Measurements from ENCODE around the gene SLC17A3. TPM values are rescaled to one million over a fixed set of nuclear protein-coding genes. Genes with fewer than 3 reads are reported as not detected.

Gene SLC17A3
- total RNA-seq, 1 donor from 2014 or later = 0.34 TPM

DNA sequence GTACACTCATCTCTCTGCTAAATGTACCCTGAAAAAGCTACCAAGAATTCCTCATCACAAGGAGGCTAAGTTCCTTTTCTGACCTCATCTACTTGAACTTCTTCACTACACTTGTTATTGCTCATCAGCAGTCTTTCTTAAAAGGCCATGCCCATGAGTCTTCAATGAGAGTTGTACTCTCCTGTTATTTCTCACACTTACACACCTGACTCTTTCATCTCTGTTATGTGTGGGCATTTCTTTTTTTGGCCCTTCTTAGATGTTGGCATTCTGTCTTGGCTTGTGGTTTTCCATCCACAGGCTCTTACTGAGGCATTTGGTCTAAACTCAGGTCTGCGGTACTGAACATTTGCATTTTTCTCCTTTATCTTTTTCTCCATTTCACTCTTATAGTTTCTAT is 31.5 kb downstream of the SLC17A3 start:
- H3K27me3 Mint-ChIP-seq = no peaks in the 10 kb centered on the region
- peaks cover 1% of the 10 kb centered on the region for H3K36me3 Mint-ChIP-seq (ENCODE audit: insufficient read depth)
- H3K4me1 Mint-ChIP-seq (ENCODE audit: low read depth) = no peaks in the 10 kb centered on the region
- TF ChIP-seq, protein P1, sequence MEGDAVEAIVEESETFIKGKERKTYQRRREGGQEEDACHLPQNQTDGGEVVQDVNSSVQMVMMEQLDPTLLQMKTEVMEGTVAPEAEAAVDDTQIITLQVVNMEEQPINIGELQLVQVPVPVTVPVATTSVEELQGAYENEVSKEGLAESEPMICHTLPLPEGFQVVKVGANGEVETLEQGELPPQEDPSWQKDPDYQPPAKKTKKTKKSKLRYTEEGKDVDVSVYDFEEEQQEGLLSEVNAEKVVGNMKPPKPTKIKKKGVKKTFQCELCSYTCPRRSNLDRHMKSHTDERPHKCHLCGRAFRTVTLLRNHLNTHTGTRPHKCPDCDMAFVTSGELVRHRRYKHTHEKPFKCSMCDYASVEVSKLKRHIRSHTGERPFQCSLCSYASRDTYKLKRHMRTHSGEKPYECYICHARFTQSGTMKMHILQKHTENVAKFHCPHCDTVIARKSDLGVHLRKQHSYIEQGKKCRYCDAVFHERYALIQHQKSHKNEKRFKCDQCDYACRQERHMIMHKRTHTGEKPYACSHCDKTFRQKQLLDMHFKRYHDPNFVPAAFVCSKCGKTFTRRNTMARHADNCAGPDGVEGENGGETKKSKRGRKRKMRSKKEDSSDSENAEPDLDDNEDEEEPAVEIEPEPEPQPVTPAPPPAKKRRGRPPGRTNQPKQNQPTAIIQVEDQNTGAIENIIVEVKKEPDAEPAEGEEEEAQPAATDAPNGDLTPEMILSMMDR (IDR thresholded peaks at IDR 0.05; ENCODE audit: unreplicated experiment) = no peak
- peaks cover 7% of the 10 kb centered on the region for H3K9me3 Mint-ChIP-seq (ENCODE audit: low read depth)
- no peak for DNase-seq (ENCODE audit: low spot score, unreplicated experiment)
- H3K4me3 Mint-ChIP-seq (ENCODE audit: low read depth) = no peak overlapping the region
- no peak overlapping the region for H3K27ac Mint-ChIP-seq

DNA sequence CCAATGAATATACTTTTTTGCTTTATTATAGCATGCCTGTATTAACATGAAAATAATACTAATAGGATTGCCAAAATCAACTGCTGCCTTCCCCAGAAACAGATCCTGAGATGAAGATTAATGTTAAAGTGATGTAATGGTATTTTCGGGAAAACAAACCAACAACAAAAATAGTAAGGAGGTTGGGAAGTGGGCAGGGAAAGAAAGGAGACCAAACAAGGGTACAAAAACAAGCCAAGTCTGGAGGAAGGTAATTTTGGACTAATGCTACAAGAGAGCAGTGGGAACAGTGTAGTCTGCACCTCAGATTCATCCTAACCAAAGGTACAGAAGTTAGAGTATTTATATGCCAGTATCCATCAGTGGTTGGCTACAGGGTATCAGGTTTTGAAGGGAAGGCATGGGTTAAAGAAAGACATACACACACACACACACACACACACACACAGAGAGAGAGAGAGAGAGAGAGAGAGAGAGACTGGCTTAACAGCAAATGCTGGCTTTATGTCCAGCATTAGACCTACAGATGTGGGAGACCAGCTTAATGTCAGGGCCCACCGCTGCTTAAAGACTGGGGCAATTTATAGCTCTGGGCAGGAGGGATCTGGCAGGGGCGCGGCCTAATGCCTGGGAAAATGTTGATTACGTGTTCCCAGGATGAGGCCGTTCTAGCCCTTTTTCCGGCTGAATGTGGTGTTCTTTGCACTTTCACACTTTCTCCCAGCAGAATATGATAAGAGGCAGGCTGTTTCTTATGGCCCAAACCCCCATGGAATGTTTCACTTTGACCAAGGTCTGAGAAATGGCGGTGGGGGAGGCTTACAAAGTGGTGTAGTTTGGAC is 38.4 kb downstream of the SLC17A3 start:
- no peak for DNase-seq (ENCODE audit: low spot score, unreplicated experiment)
- no peak overlapping the region for H3K4me3 Mint-ChIP-seq (ENCODE audit: low read depth)

DNA sequence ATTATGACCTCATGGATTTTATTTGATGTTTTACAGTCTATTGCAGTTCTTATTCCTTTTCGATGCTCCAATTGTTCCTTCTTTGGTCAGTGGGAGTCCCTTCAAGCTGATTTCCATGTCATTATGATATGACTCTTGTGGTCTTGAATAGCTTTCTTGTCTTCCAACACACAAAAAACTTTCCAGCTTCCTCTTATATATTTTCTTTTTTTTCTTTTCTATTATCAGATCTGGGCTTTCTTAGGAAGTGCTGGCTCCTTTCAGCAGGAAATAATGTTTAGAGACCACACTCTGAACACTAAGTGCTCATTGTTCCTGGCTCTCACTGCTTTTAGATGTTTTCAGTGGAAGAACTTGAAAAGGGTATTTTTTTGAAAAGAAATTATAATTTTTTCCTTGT is 39.1 kb downstream of the SLC17A3 start:
- peaks cover 22% of the 10 kb centered on the region for H3K4me1 Mint-ChIP-seq (ENCODE audit: low read depth)
- no peaks in the 10 kb centered on the region for H3K27me3 Mint-ChIP-seq
- peaks cover under 1% of the 10 kb centered on the region for H3K9me3 Mint-ChIP-seq (ENCODE audit: low read depth)
- TF ChIP-seq, protein P1 (IDR thresholded peaks at IDR 0.05; ENCODE audit: unreplicated experiment) = no peak
- H3K36me3 Mint-ChIP-seq (ENCODE audit: insufficient read depth) = no peaks in the 10 kb centered on the region
- H3K27ac Mint-ChIP-seq = no peak overlapping the region
- no peak overlapping the region for H3K4me3 Mint-ChIP-seq (ENCODE audit: low read depth)
- no peak for DNase-seq (ENCODE audit: low spot score, unreplicated experiment)

More for the DNA sequence above, 38.4 kb downstream of the SLC17A3 start:
- TF ChIP-seq, protein P1 (IDR thresholded peaks at IDR 0.05; ENCODE audit: unreplicated experiment) = no peak
- no peaks in the 10 kb centered on the region for H3K36me3 Mint-ChIP-seq (ENCODE audit: insufficient read depth)
- H3K27me3 Mint-ChIP-seq = no peaks in the 10 kb centered on the region
- H3K9me3 Mint-ChIP-seq (ENCODE audit: low read depth) = peaks cover 3% of the 10 kb centered on the region
- peaks cover 20% of the 10 kb centered on the region for H3K4me1 Mint-ChIP-seq (ENCODE audit: low read depth)
- H3K27ac Mint-ChIP-seq = no peak overlapping the region

DNA sequence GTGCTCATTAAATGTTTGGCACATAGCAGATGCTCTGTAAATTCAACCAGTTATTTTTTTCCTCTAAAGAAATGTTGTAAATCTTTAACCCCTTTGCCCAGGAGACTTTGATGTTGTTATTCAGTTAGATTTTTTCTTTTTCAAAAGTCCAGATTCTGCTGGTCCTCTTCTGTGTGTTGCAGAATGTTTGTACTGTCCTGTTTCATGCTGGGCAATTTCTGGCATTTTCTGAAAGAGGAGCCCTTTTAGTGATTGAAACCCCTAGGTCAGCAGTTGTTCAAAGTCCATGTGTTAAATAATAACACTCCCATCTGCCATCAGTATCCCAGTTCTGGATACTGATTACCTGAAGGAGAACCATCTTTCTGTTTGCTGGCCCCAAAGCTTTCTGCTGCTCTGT is 40.9 kb downstream of the SLC17A3 start:
- Mint-ChIP-seq H3K4me3 (ENCODE audit: low read depth) (no peak overlapping the region), H3K9me3 (ENCODE audit: low read depth) (no peaks in the 10 kb centered on the region), H3K27ac (no peak overlapping the region), H3K4me1 (ENCODE audit: low read depth) (peaks cover 25% of the 10 kb centered on the region), H3K27me3 (no peaks in the 10 kb centered on the region), H3K36me3 (ENCODE audit: insufficient read depth) (no peaks in the 10 kb centered on the region)
- TF ChIP-seq, protein P1 (IDR thresholded peaks at IDR 0.05; ENCODE audit: unreplicated experiment) = no peak
- DNase-seq (ENCODE audit: low spot score, unreplicated experiment) = no peak

DNA sequence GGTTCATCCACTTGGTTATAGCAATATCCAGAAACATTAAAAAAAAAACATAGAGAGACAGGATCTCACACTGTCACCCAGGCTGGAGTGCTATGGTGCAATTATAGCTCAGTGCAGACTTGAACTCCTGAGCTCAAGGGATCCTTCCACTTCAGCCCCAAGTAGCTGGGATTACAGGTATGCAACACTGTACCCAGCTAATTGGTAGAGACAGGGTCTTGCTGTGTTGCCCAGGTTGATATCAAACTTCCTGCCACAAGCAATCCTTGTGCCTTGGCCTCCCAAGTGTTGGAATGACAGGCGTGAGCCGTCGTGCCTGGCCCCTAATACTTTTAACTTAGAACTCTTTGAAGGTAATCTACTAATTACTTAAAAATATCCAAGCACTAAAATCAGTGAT is 41.4 kb downstream of the SLC17A3 start:
- Mint-ChIP-seq H3K9me3 (ENCODE audit: low read depth) (no peaks in the 10 kb centered on the region), H3K4me3 (ENCODE audit: low read depth) (no peak overlapping the region), H3K27ac (no peak overlapping the region), H3K27me3 (no peaks in the 10 kb centered on the region), H3K36me3 (ENCODE audit: insufficient read depth) (no peaks in the 10 kb centered on the region), H3K4me1 (ENCODE audit: low read depth) (peaks cover 25% of the 10 kb centered on the region)
- TF ChIP-seq, protein P1 (IDR thresholded peaks at IDR 0.05; ENCODE audit: unreplicated experiment) = no peak
- no peak for DNase-seq (ENCODE audit: low spot score, unreplicated experiment)
